ENCODE data around the gene BCR. TPM values are rescaled to one million over a fixed set of nuclear protein-coding genes. Genes with fewer than 3 reads are reported as not detected.
A peak's percentile ranks its signal among the peaks of the same experiment; 100 is the strongest.

Gene BCR
- total RNA-seq, 4 donors from 2014 or later: 70.5 to 102 (median 84.1) TPM

DNA sequence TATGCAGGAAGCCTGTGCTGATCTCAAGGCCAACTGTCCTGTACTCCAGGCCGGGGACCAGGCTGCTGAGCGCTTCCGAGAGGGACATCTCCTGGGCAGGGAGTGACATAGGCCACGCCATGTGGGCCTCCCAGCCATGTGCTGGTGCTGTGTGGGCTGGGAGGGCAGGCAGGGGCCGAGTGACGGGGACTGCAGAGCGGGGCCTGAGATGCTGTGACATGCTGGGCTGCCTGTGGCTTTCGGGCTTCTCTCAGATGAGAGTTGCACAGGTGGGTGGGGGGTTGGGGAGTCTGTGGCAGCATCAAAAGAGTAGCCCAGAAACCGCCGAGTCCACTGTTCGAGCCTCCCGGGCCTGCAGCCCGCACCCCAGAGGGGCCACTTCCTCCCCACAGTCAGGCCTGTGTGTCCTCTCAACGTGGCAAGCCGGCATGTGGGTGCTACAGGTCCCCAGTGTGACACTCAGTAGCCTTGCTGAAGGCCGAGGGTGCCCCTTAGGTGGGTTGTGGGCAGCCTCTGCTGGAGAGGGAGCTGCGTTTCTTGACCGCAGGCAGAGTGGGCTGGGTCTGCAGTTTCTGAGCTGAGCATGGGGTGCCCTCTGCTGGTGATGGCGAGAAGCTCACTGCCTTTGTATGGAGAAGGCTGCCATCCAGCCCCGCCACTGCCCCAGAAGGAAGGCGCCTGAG lies 101.2 kb downstream of the BCR start:
- WGBS, 2 donors: 52 to 56% methylated on average over 16 to 19 of the region's 21 CpGs
- intact Hi-C loops (cut with DNase I; ENCODE audit: low total_unique reads): loop anchor here (2.0 kb wide), 1 partner anchor 103 kb away; no protein-coding TSS in a partner anchor
- DNase-seq (ENCODE audit: low spot score in 2 of 2): peak; percentile 83 to 96
- TF ChIP-seq, protein P1, sequence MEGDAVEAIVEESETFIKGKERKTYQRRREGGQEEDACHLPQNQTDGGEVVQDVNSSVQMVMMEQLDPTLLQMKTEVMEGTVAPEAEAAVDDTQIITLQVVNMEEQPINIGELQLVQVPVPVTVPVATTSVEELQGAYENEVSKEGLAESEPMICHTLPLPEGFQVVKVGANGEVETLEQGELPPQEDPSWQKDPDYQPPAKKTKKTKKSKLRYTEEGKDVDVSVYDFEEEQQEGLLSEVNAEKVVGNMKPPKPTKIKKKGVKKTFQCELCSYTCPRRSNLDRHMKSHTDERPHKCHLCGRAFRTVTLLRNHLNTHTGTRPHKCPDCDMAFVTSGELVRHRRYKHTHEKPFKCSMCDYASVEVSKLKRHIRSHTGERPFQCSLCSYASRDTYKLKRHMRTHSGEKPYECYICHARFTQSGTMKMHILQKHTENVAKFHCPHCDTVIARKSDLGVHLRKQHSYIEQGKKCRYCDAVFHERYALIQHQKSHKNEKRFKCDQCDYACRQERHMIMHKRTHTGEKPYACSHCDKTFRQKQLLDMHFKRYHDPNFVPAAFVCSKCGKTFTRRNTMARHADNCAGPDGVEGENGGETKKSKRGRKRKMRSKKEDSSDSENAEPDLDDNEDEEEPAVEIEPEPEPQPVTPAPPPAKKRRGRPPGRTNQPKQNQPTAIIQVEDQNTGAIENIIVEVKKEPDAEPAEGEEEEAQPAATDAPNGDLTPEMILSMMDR (IDR thresholded peaks at IDR 0.05): peak in 1 of 3 donors; percentile 88
- no peak for TF ChIP-seq POLR2A (IDR thresholded peaks at IDR 0.05)
- no peak overlapping the region for H3K4me3 ChIP-seq (ENCODE audit: low read depth, poor library complexity, severe bottlenecking)

DNA sequence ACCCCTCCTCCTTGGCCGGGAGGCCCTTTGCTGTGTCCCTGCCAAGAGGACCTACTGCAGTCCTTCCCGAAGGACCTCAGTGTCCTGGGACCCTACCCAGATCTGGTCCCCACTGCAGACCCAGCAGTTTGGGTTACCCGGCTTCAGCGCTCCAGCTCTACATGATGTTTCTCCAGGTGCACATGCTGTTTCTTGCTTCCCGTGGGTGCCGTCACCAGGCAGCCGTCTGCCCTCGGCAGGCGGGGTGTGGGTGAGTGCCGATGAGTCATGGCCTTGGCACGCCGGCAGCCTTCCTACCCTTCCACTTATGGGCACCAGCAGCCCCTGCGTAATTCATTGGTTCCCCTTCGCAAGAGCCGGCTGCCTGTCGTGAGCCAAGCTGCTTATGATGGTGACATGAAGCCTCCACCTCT lies 101.8 kb downstream of the BCR start:
- peak; percentile 78 to 95 for DNase-seq (ENCODE audit: low spot score in 2 of 2)
- H3K4me3 ChIP-seq (ENCODE audit: low read depth, poor library complexity, severe bottlenecking): no peak overlapping the region
- TF ChIP-seq, protein P1 (IDR thresholded peaks at IDR 0.05): no peak
- TF ChIP-seq POLR2A (IDR thresholded peaks at IDR 0.05): no peak
- WGBS, 2 donors: 22 to 30% methylated on average over 15 to 16 of the region's 16 CpGs
- intact Hi-C loops (cut with DNase I; ENCODE audit: low total_unique reads): loop anchor here (2.0 kb wide), 1 partner anchor 103 kb away; no protein-coding TSS in a partner anchor

DNA sequence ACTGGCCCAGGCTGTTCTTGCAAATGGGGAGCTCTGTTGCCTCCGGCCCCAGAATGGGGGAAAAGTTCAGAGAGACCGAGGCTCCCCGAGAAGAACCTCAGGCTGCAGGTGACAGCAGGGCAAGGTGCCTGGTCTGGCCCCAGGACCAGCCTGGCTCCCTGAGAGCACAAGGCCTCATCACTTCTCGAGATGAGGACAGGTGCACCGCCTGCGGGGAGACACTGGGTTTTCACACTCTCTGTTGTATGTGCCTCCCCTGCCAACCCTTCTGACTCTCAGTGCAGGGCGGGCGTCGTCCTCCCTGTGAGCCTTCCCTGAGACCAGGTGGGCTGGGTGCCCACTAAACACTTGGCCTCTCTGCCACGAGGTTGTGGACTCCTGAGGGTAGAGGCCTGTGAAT lies 102.2 kb downstream of the BCR start:
- no peak overlapping the region for H3K4me3 ChIP-seq (ENCODE audit: low read depth, poor library complexity, severe bottlenecking)
- 69 to 75% methylated on average over 9 to 10 of the region's 10 CpGs for WGBS, 2 donors
- intact Hi-C loops (cut with DNase I; ENCODE audit: low total_unique reads): loop anchor here (2.0 kb wide), 1 partner anchor 104 kb away; no protein-coding TSS in a partner anchor
- no peak for TF ChIP-seq POLR2A (IDR thresholded peaks at IDR 0.05)
- TF ChIP-seq, protein P1 (IDR thresholded peaks at IDR 0.05): no peak
- DNase-seq (ENCODE audit: low spot score in 2 of 2): no peak

DNA sequence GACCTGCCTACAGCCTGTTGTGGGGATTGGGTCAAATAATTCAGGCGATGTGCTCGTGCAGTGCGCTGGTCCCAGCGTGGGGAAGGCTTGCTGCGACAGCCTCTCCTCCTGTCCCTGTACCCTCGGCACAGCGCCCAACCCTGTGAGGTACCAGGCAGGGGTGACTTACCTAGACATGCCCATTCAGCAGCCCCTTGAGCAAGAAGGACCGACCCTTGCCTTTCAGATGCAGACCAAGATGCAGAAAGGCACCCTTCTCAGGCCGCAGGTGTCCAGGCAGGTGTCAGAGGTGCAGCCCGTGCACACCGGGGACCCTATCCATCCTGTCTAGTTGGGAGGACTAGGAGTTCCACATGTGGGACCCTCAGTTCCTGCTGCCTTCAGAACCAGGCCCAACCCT lies 102.7 kb downstream of the BCR start:
- DNase-seq (ENCODE audit: low spot score in 2 of 2): no peak
- no peak overlapping the region for H3K4me3 ChIP-seq (ENCODE audit: low read depth, poor library complexity, severe bottlenecking)
- TF ChIP-seq, protein P1 (IDR thresholded peaks at IDR 0.05): no peak
- TF ChIP-seq POLR2A (IDR thresholded peaks at IDR 0.05): no peak
- WGBS, 2 donors: 86 to 93% methylated on average over 8 to 11 of the region's 11 CpGs
- intact Hi-C loops (cut with DNase I; ENCODE audit: low total_unique reads): loop anchor here (2.0 kb wide), 1 partner anchor 104 kb away; no protein-coding TSS in a partner anchor

DNA sequence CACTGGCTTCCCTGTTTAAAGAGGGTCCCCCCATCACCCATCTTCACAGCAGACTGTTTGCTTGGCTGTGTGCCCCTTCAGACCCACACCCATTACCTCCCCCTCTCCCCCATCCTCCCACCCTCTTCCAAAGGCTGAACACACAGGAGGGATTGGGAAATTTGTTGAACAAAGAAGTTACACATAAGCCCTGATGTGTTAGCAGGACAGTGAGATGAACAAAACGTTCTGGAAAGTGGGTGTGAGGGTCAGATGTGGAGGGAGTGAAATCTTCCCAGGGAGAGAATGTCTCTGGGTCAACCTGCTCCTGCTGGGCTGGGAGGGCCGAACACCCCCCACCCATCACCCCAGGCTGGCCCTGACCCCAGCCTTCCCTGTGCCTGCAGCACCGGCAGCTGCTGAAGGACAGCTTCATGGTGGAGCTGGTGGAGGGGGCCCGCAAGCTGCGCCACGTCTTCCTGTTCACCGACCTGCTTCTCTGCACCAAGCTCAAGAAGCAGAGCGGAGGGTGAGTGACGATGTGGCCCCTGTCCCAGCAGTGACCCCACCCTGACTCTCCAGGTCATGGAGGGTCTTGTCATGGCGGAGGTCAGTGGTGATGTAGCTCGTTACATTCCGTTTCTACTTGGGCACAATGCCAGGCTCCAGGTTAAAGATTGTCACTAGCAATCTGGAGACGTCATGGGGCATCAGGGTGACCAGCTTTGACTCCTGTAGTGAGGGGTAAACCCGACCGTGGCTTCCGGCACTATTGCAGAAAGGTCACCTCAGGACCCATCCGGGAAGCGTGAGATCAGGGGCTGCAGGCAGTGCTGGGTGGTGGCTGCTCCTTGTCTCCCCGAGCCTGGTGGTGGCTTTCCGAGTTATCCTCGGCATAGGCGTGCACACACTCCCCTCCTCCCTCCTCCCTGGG lies 103.5 kb downstream of the BCR start:
- WGBS, 2 donors: 90 to 91% methylated on average over 19 to 22 of the region's 22 CpGs
- intact Hi-C loops (cut with DNase I; ENCODE audit: low total_unique reads): loop anchor here (2.0 kb wide), 1 partner anchor 105 kb away; no protein-coding TSS in a partner anchor
- no peak overlapping the region for H3K4me3 ChIP-seq (ENCODE audit: low read depth, poor library complexity, severe bottlenecking)
- TF ChIP-seq, protein P1 (IDR thresholded peaks at IDR 0.05): no peak
- no peak for TF ChIP-seq POLR2A (IDR thresholded peaks at IDR 0.05)
- DNase-seq (ENCODE audit: low spot score in 2 of 2): no peak
